ENCODE data around the gene AK5. TPM values are rescaled to one million over a fixed set of nuclear protein-coding genes. Genes with fewer than 3 reads are reported as not detected.
"Not testable (repeated sequence)": the region's sequence is repeated elsewhere in the genome, so short reads cannot be mapped to it uniquely, and the experiment has no call there.

Gene AK5
- total RNA-seq, 1 donor from 2014 or later: 27.8 TPM

DNA sequence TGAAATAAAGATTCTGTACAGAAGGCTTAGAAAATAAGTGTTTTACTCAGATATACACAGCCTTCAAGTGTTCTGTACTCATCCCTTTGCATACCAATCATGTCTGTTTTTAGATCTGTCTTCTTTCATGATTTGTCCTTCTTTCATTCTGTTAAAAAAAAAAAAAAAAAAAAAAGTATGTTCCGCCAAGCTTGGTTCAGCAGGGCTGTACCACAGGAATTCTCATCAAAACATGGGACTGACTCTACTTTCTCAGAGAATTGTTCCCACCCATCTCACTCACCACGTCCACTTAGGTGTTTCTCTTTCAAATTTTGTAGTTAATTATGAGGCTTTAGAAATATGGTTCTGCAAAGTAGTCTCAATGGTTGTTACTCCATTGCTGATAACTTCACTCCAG lies 119.0 kb downstream of the AK5 start:
- no peak for DNase-seq

DNA sequence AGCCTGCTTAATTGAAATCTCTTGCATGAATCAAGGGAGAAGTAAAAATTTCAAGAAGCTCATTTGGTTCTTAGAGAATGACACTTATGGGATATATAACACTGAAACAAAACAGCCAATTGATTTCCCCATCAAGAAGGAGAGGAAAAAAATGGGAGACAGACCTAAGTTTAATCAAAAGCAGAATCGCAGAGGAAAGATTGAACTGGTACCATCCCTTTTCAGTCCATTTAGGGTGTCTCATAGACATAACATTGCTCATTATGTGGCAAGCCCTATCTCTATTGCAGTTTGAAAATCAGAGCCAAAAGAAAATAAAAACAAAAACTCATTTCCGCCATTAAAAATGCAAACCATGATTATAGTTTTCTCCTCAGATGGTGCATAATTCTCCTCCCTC lies 119.6 kb downstream of the AK5 start:
- no peak for DNase-seq

DNA sequence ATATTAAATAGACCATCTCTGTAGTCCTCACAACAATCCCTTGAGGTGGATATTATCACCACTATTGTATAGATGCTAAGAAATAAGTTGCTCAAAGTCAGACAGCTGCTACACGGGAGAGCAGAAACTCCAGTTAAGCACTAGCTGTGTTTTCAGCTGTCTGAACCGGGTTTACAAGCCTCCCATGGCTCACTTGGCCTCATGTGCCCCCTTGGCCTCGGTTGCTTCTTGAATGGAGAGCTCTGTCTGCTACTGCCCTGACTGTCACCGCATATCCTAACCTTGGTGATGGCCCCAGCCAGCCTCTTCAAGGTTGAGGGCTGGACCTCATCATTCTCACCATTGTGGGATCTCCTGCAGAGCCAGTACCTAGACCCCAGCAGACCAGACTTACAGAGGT lies 123.4 kb downstream of the AK5 start:
- DNase-seq: no peak

- no peak for DNase-seq
Observed at GRCh38 chr1:77406661-77407060, 124.8 kb downstream of the AK5 start.

DNA sequence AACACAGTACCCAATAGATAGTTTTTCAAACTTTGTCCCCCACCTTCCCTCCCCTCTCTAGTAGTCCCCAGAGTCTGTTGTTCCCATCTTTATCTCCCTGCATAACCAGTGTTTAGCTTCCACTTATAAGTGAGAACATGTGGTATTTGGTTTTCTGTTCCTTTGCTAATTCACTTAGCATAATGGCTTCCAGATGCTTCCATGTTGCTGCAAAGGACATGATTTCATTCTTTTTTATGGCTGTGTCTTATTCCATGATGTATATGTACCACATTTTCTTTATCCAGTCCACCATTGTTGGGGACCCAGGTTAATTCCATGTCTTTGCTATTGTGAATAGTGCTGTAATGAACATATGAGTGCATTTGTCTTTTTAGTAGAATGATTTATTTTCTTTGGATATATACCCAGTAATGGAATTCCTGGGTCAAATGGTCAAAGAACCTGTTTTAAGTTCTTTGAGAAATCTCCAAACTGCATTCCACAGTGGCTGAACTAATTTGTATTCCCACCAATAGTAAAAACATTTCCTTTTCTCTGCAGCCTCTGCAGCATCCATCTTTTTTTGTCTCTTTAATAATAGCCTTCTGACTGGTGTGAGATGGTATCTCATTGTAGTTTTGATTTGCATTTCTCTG lies 126.0 kb downstream of the AK5 start:
- DNase-seq: no peak

- not testable (repeated sequence) for DNase-seq
Observed at GRCh38 chr1:77408933-77409332, 127.1 kb downstream of the AK5 start.

DNA sequence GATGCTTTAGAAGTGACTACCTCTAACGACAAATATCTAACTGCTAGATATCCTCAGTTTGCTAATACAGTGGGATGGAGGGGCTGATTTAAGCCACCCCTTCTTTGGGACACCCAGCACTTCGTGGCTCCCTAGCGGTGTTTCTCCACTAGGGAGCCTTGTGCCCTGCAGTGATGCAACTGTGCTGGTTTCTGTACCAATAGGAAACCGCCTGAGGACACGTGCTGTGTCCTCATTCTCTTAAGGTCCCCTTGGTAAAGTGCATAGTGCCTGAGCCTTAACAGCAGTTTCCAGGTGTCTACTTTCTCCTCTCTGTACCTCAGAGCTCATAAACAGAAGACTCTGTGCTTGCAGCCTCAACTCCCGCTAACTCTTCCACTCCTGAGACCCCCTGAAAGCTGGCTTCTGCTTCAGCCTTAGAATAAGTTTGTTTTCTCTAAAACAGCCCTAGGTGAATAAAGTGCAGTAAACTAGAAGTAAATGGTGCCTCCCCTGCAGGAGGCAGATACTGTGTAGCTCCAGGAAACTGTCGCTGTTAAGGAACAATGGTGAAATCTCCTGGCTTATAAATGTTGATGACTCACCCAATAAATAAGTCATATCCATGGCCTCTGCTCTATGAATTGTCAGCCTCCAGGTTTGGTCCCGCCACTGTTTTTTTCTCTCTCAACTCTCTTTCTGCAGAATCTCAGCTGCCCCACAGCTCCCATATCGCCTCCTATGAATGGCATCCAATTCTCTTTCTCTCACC lies 130.4 kb downstream of the AK5 start:
- DNase-seq: no peak

DNA sequence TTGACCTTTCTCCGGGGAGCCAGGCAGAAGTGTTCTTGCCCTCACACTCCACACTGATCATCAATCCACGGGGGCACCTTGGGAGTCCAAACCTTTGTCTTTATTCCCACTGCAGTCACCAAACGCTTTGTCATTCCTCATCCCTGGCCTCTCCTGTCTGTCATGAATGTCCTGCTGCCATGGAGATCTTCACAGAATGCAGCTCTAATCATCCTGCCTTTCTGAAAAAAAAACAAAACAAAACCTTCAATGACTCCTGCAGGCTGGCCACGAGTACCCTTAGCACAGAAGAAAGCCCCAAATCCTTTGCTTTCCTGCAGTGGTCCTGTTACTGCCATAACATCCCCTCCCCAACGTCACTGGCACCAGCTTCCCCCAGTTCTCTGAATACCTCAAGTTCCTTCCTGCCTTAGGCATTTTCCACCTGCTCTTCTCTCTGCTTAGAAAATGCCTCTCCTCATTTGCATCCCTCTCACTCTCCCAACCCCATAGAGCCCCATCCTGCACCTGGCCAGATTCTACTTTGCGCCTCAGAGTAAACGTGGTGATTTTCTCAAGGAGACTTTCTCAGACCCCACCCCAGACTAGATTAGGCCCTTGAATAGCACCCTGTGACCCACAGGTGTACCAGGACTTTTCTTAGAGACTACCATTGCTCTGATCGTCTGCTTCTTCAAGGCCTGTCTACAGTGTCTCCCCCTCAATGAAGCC lies 131.2 kb downstream of the AK5 start:
- no peak for DNase-seq

DNA sequence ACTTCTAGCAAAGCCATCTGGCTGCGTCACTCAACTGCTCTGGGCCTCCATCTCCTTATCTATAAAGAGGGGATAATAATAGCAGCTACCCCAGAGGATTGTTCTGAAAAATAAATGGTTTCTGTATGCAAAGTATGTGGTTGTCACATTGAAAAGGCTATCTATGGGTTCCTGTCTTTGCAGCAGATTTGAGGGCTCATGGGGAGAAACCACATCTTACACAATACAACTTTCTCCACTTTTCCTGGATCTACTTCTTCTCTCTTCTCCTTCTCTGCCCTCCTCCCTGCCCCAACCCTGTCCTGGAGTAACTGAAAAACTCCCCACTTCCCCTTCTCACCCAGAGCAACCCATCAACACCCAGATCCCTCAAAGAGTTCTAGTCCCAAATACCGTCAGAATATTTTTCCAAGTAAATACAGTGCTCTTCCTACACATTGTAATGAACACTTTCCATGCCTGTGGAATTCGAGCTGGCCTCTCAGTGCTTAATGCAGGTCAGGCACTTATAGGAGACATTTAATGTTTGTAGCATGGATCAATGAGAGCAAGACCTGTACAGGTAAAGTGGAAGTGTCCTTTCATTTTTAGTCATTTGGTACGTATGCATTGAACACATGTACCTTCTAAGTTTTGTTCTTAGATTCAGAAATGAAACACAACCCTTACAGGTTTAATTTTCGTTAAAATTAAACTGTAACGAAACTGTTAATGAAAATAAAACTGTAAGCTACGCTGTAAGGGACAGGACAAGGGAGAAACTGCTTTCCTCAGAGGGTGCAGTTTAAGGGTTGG lies 131.9 kb downstream of the AK5 start:
- no peak for DNase-seq

GRCh38 chr1:77415579-77415978 lies 133.8 kb downstream of the AK5 start:
- DNase-seq: no peak

GRCh38 chr1:77416692-77417450 lies 135.1 kb downstream of the AK5 start:
- DNase-seq: no peak

DNA sequence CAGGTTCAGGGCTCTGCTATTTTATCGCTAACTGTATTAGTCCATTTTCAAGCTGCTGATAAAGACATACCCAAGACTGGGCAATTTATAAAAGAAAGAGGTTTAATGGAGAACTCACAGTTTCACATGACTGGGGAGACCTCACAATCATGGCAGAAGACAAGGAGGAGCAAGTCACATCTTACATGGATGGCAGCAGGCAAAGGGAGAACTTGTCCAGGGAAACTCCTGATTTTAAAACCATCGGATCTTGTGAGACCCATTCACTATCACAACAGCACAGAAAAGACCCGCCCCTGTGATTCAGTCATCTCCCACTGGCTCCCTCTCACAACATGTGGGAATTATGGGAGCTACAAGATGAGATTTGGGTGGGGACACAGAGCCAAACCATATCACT lies 136.2 kb downstream of the AK5 start:
- not testable (repeated sequence) for DNase-seq

GRCh38 chr1:77421504-77422233 lies 139.8 kb downstream of the AK5 start:
- DNase-seq: no peak

- DNase-seq: no peak
Observed at GRCh38 chr1:77424236-77424635, 142.4 kb downstream of the AK5 start.

DNA sequence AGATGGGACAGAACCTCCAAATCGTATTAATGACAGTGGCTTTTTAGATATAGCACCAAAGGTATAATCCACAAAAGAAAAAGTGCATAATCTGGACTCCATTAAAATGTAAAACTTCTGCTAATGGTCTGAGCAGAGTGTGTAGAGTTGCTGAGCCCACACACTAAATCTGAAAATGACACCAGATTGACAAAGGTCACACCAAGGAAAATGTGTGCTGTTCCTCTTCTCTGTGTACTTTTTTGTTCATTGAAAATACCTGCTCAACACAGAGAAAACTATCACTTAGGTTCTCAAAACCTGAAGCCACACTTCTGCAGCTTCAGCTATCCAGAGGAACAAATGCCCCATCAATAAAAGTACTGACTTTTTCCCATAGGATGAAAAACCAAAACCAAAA lies 146.2 kb downstream of the AK5 start:
- DNase-seq: no peak

DNA sequence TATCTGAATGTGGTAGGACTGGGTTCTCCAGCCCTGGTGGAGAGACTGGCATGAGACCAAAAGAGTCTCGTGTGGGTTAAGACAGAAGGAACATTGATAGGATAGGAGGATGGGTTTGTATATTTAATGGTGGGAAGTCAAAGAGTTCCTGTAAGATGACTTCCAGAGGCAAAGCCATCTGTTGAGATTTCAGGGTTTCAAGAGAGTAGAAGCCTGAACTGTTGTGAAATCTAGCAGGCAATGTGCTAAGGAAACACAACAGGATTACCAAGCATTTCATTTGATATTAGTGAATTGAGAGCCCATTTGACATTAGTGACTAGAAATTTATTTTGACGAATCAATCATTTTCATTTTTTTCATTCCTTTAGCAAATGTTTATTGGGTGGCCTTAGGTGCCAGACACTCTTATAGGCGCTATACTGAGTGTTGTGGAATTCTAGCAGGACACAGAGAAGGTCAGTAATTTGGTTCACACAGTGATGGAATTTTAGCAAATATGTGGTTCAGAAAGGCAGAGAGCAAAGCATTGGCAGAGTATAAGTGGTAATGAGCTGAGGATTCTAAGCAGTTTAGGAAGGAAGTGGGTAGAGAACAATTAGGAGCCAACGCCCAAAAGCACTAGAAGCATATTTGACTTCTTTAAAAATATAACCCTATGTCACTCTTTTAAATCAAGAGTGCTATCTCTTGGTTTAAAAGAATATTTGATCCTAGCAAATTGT lies 149.3 kb downstream of the AK5 start:
- no peak for DNase-seq

DNA sequence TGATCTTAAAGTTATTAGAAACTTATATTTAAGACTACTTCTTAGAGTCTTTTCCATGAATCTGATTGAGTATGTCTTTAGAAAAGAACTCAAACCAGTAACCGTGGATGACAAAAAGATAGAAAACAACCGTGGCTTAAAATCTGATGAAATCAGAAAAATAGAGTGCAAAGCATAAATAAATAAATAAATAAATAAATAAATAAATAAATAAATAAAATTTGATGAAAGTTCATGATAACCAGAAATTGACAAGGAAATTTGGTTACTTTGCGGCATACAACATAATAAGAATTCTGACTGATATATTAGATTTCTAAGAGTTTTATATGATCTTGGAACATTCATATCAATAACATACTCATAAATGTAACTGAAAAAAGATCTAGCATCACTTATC lies 152.1 kb downstream of the AK5 start:
- DNase-seq: no peak

DNA sequence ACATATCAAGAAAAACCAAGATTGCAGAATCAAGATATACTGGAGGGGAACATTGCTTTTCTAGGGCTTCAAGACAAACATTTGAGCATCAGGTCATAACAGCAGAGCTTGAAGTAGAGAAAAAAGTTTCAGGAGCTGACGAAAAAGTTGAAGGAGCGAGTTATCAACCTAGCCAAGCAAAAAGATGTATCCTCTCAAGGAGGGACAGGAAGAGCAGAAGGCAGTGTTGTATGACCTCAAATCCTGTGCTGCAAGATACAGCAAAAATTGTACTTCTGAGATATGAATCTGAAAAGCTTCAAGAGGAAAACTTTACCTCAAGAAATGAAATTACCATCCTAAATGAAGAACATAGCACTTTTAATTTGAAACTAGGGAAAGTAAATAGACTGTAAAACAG lies 153.1 kb downstream of the AK5 start:
- no peak for DNase-seq

DNA sequence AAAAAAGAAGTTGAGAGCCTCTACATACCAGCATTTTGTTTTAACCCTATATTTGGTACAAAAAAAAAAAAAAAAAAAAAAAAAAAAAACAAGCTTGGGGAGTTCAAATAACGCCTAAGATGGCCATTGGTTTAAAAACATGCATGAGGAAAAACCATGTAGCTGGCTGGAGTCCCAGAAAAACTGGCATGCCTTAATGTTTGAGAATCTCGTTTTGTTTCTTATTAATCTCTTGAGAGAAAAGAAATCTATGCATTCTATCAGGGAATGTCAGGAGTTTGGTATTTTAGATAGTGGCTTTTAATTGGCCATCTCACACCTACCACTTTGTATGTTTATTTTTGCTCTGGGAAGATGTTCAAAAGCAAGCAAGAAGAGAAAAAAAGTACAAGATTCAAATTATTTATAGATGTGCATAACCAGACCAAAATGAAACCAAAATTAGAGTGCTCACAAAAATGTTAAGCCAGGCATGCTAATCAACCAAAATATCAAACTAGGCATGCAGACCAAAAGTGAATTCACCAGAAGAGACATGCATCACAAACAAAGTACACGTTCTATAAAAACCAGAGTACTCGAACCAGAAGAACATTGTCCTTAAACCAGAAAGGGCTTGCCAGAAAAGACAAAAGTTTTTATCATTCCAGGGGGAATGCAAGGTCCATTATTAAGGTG lies 156.6 kb downstream of the AK5 start:
- no peak for DNase-seq
